ENCODE data around the gene GPR35.

GPR35 gene

DNA sequence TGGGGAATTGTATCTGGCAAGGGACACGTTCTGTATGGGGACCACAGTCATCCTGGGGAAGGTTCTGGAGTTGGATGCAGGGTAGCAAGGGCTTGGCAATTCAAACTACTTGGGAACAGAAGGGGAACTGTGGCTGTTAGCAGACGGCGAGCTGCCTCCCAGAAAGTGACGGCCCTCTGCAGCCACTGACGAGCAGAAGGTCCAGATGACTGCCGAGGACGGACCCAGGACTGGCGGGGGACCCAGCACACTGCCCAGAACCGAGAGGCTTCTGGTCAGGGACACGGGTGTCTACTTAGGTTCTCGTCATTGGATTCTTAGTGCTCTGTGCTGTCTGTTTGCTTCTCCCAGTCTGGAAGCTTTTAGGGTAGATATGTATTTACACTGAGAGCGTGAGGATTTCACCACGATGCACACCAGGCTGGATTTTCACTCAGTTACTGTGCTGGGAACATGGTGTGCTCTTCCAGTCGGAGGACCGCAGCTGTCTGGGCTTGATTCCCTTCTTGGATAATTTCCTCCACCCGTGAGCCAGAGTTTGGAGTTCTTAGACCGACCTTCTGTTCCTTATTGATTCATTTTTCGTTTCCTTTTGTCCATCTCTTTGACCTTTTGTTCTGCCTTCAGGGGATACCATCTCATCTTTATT lies 13.4 kb downstream of the GPR35 start:
- no peak for DNase-seq (ENCODE audit: low read depth in 2 of 2)

DNA sequence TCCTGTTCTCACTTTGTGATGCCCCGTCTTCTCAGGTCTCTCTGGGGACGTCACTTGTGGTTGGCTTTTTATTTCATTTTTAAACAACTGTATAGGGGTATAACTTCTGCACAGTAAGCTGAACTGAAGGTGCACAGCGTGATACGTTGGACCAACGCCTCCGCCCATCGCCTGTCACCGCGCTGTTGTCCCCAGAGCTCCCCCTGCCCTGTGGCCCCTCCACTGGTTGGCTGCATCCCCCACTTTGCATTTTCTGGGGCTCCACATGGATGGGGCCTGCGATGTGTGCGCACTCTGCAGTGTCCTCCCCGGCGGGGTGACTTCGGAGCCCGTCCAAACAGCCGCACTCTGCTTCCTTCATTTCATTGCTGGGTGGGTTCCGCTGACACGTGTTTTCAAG lies 14.3 kb downstream of the GPR35 start:
- DNase-seq (ENCODE audit: low read depth in 2 of 2), result no peak

DNA sequence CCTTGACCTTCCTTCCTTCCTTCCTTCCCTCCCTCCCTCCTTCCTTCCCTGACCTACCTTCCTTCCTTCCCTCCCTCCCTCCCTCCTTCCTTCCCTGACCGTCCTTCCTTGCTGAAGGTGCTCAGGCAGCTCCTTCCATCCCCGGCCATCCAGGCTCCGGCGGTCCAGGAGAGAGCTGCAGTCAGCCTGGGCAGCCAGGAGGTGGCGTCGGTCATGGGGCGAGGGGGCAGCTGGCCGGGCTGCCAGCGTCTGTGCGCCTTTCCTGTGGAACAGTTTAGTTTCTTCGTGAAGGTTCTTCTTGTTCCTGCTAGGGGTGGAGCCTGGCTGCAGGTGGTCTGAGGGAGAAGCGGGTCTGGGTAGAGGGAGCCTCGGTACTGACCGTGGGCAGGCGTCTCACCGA lies 15.7 kb downstream of the GPR35 start:
- DNase-seq (ENCODE audit: low read depth in 2 of 2), result no peak

DNA sequence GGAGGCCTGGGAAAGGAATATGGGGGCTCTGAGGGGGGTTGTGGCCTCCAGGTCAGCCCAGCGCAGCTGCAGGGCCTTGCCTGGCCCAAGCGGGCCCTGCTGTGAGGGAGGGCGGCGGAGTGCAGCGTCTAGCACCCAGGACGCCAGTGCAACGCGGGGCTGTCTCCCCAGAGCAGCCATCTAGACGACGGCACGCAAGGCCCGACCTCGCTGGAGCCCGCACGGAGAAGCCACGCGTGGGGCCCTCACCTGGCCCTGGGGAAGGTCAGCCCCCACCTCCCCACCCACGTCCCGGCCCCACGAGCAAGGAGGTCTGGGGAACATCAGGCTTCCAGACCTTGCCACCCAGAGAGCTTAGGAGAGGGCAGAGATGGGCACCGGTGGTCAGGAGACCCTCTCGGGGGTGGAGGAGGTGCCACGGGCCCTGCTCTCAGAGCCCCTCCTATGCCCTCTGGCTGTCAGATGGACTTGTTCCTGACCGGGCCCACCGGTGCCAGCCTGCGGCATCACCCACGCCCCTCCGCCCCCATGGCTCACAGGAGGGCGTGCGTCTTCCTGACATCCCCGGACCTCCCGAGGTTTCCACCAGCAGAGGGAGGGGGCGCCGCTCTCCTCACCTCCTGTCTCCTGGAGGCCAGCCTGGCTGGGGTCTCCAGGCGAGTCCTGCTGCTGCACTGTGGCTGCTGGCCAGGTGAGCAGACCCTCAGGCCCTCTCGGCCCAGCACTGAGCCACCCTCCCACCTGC lies 17.0 kb downstream of the GPR35 start:
- no peak for DNase-seq (ENCODE audit: low read depth in 2 of 2)

DNA sequence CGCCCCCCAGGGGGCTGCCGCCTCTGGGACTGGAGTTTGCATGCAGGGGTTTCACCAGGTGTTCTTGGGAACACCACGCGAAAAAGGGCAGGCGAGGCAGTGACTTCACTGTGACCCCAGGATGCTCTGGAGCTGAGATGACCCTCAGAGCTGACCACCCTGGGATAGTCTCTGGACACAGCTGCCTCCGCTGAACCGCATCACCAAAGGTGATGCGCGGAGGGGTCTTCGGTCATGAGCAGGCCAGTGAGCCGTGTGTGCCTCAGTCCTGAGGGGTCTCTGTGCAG lies 17.5 kb downstream of the GPR35 start:
- no peak for DNase-seq (ENCODE audit: low read depth in 2 of 2)

DNA sequence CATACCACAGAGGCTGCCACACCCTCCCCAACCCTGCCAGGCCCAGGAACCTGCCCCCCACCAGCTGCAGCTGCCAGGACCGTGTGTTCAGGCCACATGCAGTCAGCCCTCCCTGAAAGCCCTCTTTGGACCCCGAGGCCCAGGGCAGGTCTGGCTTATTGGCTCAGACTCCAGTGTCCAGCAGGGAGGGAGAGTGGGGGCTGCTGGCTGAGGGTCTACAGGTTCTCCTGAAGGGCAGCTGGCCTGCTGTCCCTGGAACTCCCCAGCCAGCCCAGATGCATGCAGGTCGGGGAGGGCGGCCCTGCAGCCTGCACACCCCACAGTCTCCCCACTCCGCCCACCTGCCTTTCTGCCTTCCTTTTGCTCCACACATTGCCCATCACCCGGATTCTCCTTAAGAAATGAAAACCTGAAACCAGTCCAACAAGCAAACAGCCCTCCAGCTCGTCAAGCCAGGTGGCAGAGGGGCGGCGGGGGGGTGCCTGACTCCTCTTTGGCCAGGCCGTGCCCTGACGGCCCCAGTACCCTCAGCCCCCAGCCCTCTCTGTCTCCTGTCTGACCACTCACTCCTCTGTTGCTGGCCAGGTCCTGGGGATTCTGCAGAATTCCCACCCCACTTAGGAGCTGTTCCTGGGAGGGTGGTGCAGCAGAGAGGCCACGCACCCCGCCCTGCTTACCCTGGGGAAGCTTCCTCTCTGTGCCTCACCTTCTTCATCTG lies 18.0 kb downstream of the GPR35 start:
- no peak for DNase-seq (ENCODE audit: low read depth in 2 of 2)

DNA sequence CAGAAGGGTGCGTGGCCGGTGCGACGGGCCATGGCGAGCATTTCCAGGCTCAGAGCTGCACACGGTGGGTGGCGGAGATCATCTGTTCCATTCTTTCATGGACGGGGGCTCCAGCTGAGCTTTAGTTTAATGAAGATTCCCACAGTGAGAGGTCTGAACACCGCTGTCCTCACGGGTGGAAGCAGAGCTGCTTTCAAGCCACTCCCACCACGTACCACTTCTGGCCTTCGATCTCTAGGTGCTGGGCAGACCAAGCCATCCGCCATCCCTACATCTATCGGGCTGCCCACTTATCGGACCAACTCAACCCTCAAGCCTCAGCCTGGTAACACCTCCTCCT lies 18.5 kb downstream of the GPR35 start:
- DNase-seq (ENCODE audit: low read depth in 2 of 2), result no peak

DNA sequence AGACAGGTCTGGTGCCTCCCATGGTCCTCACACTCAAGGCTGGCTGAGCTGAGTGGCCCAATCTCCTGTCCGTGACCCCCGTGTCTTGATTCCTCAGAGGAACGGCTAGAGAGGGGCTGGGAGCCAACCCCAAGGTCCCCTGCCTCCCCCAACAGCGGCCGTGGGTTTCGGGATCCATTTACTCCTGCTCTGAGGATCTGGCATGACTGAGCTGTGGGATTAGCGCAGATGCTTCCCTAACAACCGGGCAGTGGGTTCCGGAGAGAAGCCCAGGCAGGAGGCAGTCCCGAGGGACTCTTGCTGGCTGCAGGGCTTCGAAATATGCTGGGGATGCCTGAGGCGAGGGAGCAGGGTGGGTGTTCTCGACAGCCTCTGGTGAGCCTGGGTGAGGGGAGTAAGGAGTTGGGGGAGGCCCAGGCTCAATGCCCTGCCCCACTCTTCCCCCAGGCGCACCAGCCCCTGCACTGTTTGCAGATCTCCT lies 18.9 kb downstream of the GPR35 start:
- no peak for DNase-seq (ENCODE audit: low read depth in 2 of 2)

DNA sequence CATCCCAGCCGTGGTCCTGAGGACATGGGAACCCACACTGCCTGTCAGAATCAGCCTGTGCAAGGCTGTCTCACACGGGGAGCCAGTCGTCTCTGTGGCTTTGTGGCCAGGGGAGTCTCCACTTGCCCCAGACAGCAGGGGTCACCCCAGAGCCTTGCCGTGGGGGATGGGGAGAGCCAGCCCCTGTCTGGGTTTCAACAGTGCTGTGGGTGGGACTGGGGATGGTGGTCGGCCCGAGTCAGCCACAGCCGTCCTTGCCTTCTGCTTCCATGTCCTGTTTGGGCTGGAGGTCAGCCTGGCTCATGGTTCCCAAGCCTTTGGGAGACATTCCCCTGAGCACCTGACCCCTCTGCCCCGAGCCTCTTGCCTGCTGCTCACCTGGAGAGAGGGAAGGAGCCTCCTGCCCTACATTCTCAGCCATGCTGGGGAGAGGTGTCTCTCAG lies 19.6 kb downstream of the GPR35 start:
- DNase-seq (ENCODE audit: low read depth in 2 of 2), result no peak

DNA sequence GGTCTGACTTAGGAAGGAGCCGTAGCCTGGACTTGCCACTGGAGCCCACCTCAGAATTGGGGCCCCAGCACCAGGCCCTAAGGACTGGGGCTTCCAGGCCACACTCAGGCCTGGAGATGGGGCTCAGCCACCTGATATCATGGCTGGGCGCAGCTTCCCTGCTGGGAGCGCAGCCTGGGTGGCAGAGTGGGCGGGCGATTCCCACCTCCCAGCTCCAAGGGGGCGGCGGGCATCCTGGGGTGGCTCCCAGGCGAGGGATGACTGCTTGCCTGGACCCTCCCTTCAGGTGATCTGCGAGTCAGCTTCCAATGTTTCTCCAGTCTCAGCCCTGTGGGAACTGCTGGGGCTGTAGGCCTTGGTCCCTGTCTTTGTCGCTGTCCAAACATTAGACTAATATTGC lies 20.1 kb downstream of the GPR35 start:
- DNase-seq (ENCODE audit: low read depth in 2 of 2), result no peak

DNA sequence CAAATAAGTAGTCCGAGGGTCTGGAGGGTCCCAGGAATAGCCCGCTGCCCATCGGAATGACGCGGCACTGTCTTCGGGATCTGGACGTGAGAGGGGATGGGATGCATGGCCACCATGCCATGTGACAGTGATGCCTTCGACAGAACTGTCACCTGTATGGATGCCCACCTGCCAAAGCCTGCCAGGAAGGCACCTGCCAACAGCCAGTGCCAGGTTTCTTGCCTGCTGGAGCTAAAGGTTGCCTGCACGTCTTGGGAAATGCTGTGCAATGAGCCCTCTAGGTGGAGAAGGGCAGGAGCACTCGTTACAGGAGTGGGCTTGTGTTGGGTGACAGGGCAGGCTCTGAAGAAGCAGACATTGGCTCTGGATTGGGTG lies 20.5 kb downstream of the GPR35 start:
- no peak for DNase-seq (ENCODE audit: low read depth in 2 of 2)

DNA sequence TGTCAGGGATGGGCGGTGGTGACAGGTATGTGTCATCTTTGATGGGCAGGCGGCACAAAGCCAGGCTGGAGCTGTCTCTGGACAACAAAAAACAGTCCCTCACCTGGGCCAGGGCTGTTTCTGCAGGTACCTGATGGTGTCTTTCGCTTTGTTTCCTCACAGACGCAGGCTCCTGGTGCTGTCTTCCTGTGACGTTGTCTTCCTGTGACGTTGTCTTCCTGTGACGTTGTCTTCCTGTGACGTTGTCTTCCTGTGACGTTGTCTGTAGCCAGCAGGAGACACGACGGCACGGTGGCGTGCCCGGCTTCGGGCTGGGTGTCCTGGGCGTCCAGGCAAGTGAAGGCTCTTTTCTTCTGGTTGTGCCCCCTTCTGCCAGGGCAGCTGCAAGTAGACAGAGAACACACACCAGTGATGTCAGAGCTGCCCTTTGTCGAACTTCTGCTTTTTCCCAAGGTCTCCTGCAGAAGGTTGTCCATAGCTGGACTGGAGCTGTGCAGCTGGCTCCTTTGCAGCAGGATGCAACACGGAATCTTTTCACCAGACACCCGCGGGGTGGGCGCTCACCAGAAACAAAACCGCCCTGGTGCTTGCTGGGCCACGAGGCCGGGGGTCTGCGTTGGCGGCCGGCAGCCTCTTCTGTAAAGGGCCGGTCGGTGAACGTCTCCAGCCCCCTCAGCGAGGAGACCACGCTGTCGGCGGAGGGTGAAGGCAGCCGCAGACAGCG lies 21.1 kb downstream of the GPR35 start:
- DNase-seq (ENCODE audit: low read depth in 2 of 2), result no peak

DNA sequence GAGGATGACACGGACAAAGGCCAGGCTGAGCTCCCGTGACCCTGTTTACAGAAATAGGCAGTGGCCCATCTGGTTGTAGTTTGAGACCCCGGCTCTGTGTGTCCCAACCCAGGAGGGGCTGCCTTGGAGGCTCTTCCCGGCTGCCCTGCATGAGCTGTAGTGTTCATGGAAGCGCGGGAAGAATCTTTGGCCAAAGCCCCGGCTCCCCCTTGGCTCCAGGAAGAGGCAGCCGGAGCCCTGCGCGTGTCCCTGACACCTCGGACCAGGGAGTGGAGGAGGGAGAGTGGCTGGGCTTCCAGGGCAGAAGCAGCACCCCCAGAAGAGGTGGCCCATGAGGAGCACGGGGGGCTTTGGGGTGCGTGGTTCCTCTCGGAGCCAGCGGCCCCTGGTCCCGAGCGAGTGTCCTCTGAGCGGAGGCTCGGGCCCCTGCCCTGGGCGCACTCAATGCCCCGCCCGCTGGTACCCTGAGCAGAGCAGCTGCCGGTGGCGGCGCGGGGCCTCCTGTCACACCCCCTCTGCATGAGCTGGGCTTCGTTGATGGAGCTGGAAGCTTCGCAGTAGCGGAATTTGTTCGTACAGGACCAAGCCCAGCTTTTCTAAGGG lies 21.7 kb downstream of the GPR35 start:
- no peak for DNase-seq (ENCODE audit: low read depth in 2 of 2)

DNA sequence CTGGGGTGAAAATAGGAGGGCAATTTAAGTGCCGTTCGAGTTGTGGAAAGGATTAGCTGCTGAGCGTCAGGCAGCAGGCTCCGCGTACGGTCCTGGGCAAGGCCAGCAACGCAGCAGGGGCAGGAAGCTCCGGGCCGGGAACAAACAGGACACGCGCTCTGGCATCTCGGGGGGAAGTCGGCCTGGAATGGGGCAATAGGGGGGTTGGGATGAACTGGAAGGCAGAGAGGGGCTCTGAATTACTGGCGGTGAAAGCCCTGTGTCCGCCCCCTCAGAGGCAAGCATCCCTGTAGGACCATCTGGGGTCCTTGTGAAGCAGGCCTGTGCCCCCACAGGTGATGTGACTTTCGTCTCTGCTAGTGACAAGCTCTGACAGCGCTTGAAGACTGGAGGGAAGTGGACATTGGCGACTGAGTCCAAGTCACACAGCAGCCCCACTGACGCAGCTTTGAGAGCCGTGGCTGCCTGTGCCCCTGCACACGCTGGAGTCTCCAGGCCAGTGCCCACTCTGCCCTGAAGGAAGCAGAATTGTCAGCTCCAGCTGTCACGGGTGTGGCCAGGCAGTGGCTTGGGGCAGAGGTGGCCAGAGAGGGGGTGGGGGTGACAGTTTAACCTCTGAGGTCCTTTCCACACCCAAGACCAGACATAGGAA lies 22.3 kb downstream of the GPR35 start:
- DNase-seq (ENCODE audit: low read depth in 2 of 2), result no peak

DNA sequence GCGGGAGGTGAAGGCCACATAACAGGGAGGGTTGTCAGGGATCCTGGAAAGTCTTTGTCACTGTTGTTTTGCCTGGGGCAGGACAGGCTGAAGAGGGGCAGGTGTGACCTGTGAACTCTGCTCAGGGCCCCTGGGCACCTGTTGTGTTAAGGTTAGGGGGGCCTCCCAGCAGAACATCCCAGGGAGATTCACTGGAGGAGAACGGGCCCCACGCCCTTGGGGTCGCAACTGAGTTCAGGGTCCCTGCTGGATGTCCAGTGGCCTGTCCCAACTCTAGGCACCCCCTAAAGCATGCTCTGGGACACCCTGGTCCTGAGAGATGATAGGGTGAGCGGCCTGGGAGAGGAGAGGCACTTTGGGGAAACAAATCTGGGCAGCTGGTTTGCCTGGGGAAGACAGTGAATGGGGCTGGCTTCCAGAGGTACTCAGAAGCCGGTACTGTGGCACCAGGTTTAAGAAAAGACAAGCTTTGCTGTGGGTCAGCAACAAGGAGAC lies 22.9 kb downstream of the GPR35 start:
- DNase-seq (ENCODE audit: low read depth in 2 of 2), result no peak

DNA sequence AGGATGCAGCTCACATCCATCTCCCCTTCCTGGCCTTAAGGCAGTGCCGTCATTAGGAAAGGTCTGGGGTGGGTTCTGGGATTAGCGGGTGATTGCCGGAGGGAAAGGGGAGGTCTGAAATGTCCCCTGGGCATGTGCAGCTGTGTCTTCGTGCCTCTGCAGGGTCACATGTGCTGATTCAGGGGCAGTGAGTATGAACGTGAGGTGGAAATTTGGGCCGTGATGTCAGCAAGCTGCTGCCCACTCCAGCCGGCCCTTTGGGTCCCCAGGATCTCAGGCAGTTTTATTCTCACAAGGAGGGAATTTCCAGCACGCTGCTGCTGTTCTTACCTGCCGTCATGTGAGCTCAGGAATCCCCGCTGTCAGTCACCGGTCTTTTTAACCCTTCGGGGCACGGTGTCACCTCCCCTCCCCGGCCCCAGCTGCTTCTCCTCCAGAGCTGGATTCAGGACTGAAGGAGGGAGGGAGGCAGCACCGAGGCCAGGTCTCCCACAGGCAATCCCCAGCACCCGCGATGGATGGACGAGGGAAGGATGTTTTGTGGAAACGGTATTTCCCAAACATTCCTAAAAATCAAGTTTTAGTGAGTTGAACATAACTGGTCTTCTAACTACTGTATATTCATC lies 23.5 kb downstream of the GPR35 start:
- DNase-seq (ENCODE audit: low read depth in 2 of 2), result no peak

DNA sequence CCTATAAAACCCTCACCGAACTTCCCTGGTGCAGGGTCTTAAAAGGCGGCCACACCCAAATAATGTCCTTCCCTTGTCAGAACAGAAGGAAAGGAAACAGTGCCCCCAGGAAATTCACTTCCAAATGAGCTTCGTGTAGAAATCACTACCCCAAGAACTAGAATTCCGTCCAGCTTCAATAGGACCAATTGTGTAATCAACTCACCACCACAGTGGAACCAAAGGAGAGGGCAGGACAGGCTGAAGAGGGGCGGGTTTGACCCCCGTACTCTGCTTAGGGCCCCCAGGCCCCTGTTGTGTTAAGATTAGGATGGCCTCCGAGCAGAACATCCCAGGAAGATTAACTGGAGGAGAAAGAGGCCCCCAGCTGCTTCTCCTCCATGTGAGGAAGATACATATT lies 24.1 kb downstream of the GPR35 start:
- DNase-seq (ENCODE audit: low read depth in 2 of 2), result no peak

DNA sequence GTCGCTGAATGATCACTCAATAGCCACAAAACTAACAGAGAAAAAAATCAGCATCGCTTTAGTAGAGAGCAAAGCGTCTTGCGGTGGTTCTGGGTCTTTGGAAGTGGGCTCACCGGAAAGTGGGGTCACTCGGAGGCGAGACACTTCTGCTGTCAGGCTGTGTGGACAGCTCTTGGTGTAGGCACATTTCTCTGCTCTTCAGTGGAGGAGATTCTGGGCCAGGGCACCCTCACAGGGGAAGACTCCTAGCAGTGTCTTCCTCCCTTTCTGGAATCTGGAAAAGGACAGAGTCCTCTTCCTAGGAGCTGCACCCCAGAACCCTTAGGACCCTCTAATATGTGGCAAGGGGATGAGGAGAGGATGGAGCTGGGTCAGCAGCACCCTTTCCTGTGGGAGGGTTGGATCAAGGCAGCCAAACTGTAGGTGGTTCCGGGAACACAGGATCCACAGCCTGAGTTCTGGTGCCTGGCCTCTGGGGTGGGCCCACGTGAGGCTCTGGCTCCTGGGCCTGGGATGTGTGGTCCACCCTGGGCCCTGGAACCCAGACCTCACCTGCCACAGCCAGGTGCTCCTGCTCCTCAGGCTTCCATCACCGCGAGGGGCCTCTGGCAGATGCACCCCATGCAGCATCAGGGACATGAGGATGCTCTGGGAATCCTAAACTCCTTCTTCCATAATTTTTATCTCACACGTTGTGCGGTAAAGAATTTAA lies 25.1 kb downstream of the GPR35 start:
- no peak for DNase-seq (ENCODE audit: low read depth in 2 of 2)

DNA sequence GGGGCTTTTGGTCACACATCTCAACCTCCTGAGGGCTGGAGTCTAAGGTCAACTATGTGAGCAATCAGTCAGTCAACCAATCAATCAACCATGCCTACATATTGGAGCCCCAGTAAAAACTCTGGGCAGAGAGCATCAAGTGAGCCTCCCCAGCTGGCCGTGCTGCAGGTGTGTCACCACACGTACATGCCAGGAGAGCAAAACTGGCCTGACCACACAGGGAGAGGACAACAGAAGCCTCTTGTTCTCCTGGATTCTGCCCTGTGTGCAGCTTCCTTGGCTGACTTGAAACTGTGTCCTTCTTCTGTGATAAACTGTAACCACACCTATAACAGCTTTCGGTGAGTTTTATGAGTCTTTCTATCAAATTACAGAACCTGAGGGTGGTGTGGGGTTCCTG lies 25.9 kb downstream of the GPR35 start:
- DNase-seq (ENCODE audit: low read depth in 2 of 2), result no peak
